Posterior cingulate gyrus (tissue), 11 donors: ENCODE data around the gene MAML2.

Experiments used
- DNase-seq, 10 donors: peaks; one replicate each; pipeline versions ENCODE4 v3.0.0 to v3.0.0-alpha.2; 2020 to 2021; ENCODE audit warnings: mixed read lengths in 3 of 10
- intact Hi-C: fragments of 100-400 bp; cut with DNase I; formaldehyde crosslinking; loops from one replicate; pipeline ENCODE4 v1.15.1; 2023

The MAML2 gene

DNA sequence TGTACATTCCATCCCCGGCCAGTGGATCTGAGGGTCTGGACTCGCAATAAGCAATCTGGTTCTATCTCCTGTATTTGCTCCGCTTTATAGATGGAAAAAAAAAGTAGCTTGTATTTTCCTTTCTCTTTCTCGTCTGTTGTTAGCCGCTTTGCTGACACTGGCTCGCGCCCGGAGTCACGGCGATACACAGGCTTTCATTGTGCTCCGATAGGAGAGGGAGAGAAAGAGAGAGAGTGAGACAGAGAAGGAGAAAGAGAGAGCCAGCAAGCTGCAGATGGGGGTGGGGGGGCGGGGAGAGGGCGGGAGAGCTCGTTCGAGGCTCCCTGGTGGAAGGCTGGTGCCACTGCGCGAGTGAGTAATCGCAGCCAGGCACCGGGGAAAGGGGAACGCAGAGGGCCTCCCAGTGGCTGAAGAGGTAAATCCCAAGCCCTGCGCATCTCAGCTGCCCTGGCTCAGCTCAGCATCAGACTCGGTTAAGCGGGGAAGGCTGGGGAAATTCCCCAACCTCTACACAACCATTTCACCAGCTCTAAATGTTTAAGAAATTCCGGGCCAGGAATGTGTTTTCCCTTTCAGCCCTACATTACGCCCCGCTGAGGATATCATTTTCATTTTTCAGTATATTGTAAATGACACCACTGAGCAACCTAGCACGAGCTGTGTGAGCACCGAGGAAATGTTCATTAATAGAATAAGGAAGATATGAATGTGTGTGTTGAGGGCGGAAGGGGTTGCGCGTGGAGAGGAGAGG, at the start of gene MAML2:
Gene MAML2 (minus strand): TSS at position 235 of the 751 bp plus-strand sequence. CDS start 1,300 bp downstream, outside the sequence.
- peak; percentile 86 to 99 (median 93) for DNase-seq
- intact Hi-C loops, result loop anchor here (1.0 to 10.0 kb wide), 5 partner anchors 141 to 507 kb away; partner anchors contain the start of gene MTMR2

DNA sequence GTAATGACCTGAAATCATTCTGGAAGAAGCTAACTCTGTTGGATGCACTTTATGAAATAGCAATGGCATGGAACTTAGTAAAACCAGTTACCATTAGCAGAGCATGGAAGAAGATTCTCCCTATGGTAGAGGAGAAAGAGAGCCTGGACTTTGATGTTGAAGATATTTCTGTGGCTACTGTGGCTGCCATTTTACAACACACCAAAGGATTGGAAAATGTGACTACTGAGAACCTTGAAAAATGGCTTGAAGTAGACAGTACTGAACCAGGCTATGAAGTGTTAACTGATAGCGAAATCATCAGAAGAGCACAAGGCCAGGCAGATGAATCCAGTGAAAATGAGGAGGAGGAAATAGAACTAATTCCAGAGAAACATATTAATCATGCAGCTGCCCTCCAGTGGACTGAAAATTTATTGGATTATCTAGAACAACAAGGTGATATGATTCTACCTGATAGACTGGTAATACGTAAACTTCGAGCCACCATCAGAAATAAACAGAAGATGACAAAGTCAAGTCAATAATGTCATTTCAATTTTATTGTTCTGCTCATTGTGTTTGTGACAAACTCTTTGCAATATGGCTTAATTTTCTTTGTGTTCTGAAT, 48.8 kb upstream of the MAML2 start:
- DNase-seq, result no peak
- intact Hi-C loops, result loop anchor here (5.0 to 10.0 kb wide), 3 partner anchors 467 to 600 kb away; partner anchors contain the start of genes CEP57 and MTMR2

DNA sequence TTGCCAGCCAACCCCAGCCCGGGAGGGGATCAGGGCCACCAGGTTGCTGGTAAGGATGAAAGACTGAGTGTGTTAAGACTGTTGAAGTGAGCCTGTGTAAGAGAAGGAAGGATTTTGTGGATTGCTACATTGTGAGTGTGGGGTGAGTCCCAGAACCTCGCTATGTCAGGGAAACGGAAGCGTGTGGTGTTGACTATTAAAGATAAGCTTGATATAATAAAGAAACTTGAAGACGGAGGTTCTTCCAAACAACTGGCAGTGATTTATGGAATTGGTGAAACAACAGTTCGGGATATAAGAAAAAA, 47.4 kb upstream of the MAML2 start:
- intact Hi-C loops, result loop anchor here (5.0 to 10.0 kb wide), 3 partner anchors 466 to 598 kb away; partner anchors contain the start of genes CEP57 and MTMR2

DNA sequence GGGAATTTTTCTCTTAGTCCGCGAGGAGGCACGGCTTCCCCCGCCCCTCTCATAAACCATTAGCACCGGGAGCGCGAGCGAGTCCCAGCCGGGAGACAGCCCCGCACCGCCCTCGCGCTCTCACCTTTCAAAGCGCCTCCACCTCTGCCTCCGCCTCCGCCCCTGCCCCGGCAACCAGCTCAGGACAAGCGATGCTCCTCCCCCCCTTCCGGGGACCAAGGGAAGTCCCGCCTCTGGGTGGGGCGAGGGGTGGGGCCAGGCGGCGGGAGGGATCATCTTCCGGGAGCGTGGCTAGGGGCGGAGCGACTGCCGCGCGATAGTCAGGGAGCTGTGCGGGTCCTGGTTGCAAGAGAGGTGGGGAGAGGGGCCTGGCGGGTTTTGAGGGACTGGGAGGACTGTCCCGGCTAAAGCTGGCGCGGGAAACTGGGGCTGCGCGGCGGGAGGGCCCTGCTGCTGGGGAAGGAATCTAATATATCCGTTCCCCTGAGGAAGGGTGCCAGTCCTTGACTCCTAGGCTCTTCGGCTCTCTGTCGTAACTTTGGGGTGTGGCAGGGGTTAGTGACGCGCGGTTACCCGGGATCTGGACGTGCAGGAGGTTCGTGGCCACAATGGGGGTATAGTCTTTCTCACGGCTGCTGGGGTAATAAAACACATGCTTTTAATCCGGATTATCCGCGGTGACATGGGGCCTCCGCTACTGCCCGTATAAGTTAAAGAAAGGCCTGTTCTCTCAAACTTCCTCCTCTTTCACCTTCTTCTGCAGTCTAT, 46.9 kb upstream of the MAML2 start, which contains the start of the genes CCDC82 and JRKL:
Gene CCDC82 (minus strand): TSS at position 193 of the 768 bp plus-strand sequence. CDS start 5,165 bp downstream, outside the sequence.
Gene JRKL (plus strand): TSS at position 294 of the 768 bp plus-strand sequence. CDS start 637 bp downstream, outside the sequence.
- intact Hi-C loops, result loop anchor here (5.0 to 10.0 kb wide), 3 partner anchors 465 to 598 kb away; partner anchors contain the start of genes CEP57 and MTMR2
- peak; percentile 91 to 99 (median 97) for DNase-seq

More for the DNA sequence above, 47.4 kb upstream of the MAML2 start:
- DNase-seq, result peak in 1 of 10 donors; percentile 47

DNA sequence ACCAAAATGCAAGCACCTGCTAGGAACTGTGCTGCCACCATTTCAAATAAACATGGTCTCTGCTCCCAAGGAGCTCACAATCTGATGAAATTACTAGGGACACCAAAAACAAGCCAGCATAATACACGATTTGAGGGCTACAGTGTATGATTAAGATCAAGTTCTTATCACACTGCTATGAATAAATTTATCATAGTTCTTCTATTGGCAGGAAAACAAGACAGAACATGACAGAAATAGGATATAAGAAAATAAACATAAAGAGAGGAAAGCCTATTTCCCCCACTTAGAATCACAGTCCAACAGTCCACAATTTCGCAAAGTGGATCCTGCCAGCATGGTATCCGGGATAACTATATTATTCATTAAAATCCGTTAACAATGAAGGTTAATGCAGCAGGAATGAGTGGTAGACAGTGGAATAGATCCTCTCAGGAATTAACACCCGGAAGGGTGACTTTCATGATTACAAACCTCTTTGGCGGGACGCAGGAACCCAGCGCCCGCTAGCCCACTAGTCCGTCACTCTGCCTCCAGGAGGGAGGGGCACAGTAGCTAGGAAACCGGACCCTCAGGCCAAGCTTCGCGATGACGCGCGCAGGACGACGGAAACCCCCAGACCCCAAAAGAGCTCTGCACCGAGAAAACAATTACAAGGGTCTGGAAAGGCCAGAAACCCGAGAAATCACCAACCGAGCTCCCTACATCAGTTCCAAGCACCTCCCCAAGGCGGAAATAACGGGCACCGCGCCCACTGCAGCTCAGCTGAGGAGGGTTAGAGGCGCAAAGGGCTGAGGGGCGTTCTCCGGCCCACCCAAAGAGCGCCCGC, 46.1 kb upstream of the MAML2 start:
- intact Hi-C loops, result no loop called here
- peak in 5 of 10 donors; percentile 10 to 84 (median 32) for DNase-seq

DNA sequence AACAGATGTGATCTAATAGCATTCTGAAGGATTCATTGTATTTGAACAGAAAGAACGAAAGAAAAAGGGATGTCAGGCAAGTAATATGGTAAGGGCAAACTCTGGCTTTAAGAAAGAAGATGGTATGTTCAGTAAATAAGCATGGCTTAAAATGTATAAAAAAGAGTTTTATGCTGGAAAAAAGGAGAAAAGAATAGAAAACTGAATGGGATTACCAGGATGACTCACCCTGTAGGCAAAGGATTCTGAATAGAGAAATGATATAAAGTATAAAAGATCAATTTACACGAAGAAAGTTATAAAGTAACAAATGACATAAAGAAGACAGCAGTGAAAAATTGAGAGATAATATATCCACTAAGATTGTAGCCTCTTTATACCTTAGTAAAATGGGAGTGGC, 42.2 kb upstream of the MAML2 start:
- no peak for DNase-seq
- intact Hi-C loops, result no loop called here

DNA sequence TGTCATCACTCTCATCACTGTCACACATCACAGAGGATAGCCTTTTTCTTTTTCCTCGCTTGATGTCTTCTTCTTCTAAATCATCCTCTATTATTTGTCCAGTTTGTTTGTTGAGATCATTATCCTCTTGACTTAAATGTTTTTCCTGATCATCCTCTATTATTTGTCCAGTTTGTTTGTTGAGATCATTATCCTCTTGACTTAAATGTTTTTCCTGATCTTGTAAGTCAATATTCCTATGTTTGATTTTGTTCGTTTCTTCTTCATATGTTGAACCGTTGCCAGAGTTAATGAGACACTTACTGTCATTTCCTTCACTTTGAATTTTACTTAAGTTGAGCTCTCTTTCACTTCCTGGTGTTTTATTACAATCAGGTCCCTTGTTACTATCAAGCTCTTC, 41.2 kb upstream of the MAML2 start:
- DNase-seq, result no peak
- intact Hi-C loops, result no loop called here

DNA sequence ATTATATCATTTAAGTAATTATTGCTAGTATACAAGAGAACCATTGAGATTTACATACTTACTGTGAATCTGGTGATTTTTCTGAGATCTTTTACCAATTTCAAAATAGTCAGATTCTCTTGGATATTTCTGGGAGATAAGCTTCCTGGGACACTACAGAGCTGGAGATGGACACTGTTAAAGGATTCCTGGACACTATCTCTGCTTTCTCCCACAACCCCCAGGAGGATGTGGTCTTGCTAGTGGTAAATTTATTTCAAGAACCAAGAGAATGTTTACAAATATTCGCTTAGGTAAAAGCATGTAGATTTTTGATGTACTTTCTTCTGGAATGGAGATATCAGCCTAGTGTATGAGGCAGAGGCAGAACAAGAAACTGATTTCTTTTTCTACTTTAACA, 33.8 kb upstream of the MAML2 start:
- DNase-seq, result no peak
- intact Hi-C loops, result no loop called here

DNA sequence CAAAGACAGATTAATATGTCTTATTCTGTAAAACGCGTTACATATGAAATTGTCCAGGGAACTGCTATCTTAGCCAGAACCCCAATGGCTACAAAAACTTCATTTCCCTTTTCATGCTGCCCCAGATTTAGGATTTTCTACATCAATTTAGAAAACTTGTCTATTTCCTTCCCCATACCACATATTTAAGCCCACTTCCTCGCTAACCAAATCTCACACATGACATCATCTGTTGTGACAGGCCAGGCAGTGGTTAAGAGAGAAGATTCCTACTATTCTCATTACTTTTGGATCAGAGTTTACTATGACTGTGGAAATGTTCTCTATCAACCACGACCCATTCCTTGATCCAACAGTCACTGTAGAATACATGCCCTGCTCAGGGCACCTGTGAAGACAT, 30.8 kb upstream of the MAML2 start:
- intact Hi-C loops, result no loop called here
- no peak for DNase-seq

DNA sequence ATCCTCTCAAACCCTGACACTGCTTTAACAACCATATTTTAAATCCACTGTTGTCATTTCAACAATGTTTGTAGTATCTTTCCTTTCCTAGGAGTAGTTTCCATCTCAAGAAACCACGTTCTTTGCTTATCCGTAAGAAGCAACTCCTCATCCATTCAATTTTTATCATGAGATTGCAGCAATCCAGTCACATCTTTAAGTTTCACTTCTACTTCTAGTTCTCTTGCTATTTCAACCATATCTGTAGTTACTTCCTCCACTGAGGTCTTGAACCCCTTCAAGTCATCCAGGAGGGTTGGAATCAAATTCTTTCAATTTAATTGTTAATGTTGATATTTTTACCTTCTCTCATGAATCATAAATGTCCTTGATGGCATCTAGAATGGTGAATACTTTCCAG, 24.3 kb upstream of the MAML2 start:
- intact Hi-C loops, result no loop called here

DNA sequence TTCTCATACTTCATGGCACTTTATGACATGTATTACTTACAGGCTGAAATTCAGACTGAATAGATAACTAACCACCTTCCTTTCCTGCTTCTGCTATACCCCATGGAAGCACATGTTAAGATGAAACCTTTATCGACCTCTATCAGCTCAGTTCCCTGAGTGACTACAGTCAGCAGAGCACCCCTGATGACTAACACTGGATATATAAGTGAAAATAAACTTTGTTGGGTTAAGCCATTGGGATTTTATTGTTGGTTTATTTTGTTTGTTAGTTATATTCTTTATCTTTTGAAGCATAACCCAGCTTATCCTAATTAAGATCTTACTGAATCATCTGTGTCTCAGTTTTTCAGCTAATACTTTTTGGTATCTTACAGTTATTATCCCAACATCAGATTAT, 23.0 kb upstream of the MAML2 start:
- no peak for DNase-seq
- intact Hi-C loops, result no loop called here

More for the DNA sequence above, 24.3 kb upstream of the MAML2 start:
- DNase-seq, result no peak

DNA sequence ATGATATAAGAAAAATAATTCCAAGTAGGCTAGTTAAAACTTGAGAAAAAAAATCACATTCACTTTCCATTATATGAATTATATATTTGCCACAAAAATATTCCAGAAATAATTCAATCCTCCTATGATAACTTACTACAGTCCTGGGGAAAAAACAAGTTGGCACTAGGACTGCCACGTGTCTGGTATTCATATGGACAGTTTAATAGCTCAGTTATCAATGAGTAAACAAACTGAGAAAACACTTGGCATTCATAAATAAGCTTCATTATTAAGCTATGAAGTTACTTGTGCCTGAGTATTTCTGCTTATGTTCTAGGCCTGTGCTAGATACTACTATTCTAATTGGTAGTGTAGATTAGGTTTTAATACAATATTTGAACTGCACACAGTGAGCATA, 22.5 kb upstream of the MAML2 start:
- intact Hi-C loops, result no loop called here
- no peak for DNase-seq

DNA sequence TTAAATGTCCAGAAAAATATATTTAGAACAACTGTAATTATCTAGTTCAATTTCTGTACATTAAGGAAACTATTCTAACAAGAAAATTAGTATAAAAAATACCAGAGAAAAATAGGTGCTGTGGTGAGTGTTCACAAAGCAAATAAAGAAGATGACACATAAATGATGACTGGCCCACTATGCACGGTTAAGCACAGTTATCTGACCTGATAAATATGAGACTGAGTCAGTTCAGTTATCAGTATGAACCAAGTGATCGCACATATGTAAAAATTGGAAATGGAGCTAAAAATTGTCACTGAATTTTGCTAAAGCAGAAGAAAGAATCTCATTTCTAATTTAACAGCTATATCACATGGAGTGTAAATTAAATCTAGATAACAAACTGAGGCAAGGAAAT, 18.8 kb upstream of the MAML2 start:
- DNase-seq, result no peak

DNA sequence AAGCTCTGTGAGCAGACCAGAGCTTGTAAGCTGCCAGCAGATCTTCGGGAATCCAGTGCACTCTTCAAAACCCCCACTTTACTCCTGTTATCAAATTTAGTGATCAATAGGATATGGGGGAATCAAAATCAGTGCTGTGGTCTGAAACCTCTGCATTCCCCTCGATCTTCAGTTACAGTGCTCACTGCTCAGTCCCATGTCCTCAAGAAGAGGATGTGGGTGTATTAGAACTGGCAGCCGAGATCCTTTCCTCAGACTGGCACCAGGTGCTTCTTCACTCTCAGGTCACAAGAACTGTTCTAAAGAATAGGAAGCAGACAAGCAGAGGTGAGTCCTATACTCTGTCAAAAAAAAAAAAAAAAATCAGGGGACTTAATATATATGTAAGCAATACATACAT, 15.3 kb upstream of the MAML2 start:
- DNase-seq, result no peak
- intact Hi-C loops, result no loop called here

More for the DNA sequence above, 18.8 kb upstream of the MAML2 start:
- intact Hi-C loops, result no loop called here

DNA sequence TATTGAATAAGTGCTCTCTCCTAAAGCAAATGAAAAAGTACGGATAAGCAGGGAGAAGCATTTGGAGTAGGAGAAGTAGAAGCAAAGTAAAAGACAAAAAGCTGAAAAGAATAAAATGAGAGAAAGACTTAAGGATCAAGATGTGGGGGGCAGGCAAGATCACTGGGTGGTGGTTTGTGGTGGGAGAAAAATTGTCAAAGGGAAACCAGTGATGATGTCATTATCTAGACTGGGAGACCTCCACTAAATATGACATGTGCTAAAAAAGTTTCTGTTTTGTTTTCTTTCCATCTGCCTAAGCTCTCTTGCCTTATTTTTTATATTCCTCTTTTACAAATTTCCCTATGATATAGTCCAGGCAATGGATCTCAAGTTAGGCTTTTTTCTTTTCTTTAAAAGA, 14.8 kb upstream of the MAML2 start:
- intact Hi-C loops, result no loop called here
- no peak for DNase-seq

DNA sequence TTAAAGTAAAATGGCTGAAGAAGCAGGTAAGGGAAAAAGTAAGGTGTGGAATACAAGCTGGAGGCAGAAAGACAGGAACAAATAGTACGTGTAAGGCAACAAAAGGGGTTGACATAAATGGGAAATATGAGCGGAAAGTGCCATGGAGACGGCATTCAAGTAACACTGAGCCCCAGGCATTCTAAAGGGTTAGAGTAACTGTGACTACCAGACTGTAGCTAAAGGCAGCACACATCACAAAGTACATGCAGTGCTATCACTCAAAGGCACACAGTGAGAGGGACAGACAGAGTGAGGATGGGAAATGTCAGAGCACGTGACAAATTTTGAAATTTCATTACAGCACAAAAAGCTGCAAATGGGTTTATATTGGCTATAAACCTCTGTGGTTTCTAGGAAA, 13.9 kb upstream of the MAML2 start:
- intact Hi-C loops, result no loop called here
- DNase-seq, result no peak

DNA sequence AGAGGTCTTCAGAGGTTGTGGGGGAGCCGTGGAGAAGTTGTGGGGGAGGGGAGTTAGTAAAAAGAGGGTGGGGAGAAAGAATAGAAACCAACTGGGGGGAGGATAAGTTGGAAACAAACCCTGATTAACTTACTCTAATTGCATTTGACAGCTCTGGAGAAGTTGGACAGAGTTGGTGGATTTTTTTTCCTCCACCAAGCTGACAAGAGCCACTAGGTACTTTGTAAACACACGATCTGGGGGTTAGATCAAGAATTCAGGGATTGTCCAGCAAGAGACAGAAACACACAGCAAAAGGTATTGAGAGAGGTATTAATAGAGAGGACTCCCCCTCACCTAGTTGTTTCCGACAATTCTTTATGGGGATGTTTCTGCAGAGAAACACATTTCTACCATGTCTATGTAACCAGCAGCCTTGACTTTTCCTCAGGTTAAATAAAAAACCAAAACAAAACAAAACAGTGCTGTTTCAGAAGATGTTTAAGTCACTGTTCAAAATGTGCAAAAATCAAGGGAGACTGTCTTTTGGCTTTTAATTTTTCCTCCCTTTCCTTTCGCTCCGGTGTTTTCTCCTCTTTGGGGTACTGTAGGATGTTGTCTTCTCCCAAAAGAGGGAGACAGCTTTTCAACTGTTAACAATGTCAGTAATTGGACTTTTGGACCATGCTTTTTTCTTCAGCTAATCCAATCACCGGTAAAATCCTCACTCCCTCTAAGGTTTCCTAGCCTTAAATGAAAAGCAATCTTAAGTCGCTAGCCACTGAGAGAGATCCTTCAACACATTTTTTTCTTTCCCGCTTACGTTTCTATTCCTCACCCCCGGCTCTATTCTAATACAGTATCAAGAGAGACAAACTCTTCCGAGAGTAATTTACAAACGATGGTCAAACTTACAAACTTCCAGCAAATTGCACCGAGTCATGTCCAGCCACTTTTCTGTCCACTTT, 708 bp downstream of the MAML2 start:
- DNase-seq, result no peak
- intact Hi-C loops, result loop anchor here (5.0 to 10.0 kb wide), 2 partner anchors 140 to 417 kb away; partner anchors contain the start of gene MTMR2

DNA sequence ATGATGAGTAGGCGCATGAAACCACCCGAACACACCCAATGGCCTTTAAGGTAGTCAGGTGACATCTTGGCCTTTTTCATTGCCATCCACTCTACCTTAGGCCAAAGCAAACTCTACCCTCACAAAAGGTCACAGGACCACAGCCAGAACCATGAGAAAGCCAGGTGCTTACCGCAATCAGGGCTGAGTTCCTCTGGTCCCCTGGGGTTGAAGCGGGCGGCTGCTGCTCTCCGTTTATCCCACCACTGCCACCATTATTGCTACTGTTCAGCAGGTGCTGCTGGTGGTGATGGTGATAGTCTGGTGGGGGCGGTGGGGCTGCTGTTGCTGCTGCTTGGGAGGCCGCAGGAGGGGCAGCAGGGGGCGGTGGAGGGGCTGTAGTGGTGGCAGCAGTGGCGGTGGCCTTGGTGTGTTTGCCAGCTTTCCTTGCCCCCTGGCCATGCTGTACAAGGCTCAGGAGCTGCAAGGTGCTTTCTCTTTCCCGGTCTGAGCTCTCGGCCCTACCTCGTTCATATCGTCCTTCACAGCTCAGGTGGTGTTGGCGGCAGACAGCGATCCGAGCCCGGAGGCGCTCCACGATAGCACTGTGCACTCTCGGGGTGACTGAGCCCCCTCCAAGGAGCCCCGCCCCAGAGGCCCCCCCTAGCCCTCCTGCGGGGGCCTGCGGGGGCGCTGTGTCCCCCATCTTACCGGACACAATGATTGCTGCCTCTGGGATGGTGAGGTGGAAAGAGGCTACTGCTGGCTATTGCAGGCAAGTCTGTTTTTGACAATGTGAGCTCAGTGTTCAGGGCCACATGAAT, 1.6 kb downstream of the MAML2 start:
- DNase-seq, result peak in 6 of 10 donors; percentile 18 to 89 (median 36)
- intact Hi-C loops, result loop anchor here (5.0 to 10.0 kb wide), 2 partner anchors 139 to 417 kb away; partner anchors contain the start of gene MTMR2
